ACHN (cell line): ENCODE measurements around the gene TMEM61.

Experiments
- DNase-seq: peaks from one replicate; pipeline ENCODE4 v3.0.0-alpha.2; 2015
- in situ Hi-C: cut with HindIII; loops from 2 replicates; pipeline ENCODE4 v1.10.0; 2017; ENCODE audit warnings: low sequenced_read_pairs, low pct_ligation_motif_present, low pct_unique_long_range_greater_than_20kb

The TMEM61 gene

GRCh38 chr1:54979327-54979891 is 1.0 kb upstream of the TMEM61 start:
- no peak for DNase-seq
- in situ Hi-C loops: no loop called here

- DNase-seq: no peak
These were observed 341 bp upstream of the TMEM61 start for GRCh38 chr1:54980046-54980527.

GRCh38 chr1:54981466-54981865 is 1.0 kb downstream of the TMEM61 start:
- in situ Hi-C loops: no loop called here
- no peak for DNase-seq

More at GRCh38 chr1:54980046-54980527, 341 bp upstream of the TMEM61 start:
- in situ Hi-C loops: no loop called here

- in situ Hi-C loops: no loop called here
- DNase-seq: no peak
These were observed 2.3 kb downstream of the TMEM61 start for GRCh38 chr1:54982739-54983138.

GRCh38 chr1:54984131-54984842 is 3.9 kb downstream of the TMEM61 start:
- in situ Hi-C loops: no loop called here
- DNase-seq: no peak

GRCh38 chr1:54985556-54985955 is 5.1 kb downstream of the TMEM61 start:
- DNase-seq: no peak
- in situ Hi-C loops: no loop called here

GRCh38 chr1:54986025-54986424 is 5.6 kb downstream of the TMEM61 start:
- DNase-seq: no peak

GRCh38 chr1:54986533-54986932 is 6.1 kb downstream of the TMEM61 start:
- in situ Hi-C loops: no loop called here
- DNase-seq: no peak

More at GRCh38 chr1:54986025-54986424, 5.6 kb downstream of the TMEM61 start:
- in situ Hi-C loops: no loop called here

- DNase-seq: no peak
- in situ Hi-C loops: no loop called here
These were observed 7.0 kb downstream of the TMEM61 start for GRCh38 chr1:54987427-54987826.

GRCh38 chr1:54987919-54988705 is 7.7 kb downstream of the TMEM61 start:
- in situ Hi-C loops: no loop called here
- no peak for DNase-seq

- in situ Hi-C loops: no loop called here
- DNase-seq: no peak
These were observed 8.5 kb downstream of the TMEM61 start for GRCh38 chr1:54988975-54989374.

- in situ Hi-C loops: no loop called here
- no peak for DNase-seq
These were observed 9.0 kb downstream of the TMEM61 start for GRCh38 chr1:54989473-54989872.

- in situ Hi-C loops: no loop called here
- no peak for DNase-seq
These were observed 9.8 kb downstream of the TMEM61 start for GRCh38 chr1:54989968-54990810.

- in situ Hi-C loops: no loop called here
- DNase-seq: no peak
These were observed 10.5 kb downstream of the TMEM61 start for GRCh38 chr1:54990916-54991315.

GRCh38 chr1:54991939-54992338 is 11.5 kb downstream of the TMEM61 start:
- in situ Hi-C loops: no loop called here
- no peak for DNase-seq

GRCh38 chr1:54993140-54993539 is 12.7 kb downstream of the TMEM61 start:
- in situ Hi-C loops: no loop called here
- DNase-seq: no peak

- in situ Hi-C loops: no loop called here
- DNase-seq: no peak
These were observed 14.0 kb downstream of the TMEM61 start for GRCh38 chr1:54994355-54994990.

GRCh38 chr1:54995013-54995760 is 14.8 kb downstream of the TMEM61 start:
- in situ Hi-C loops: no loop called here
- DNase-seq: no peak
